Mucosa of stomach (tissue), 1 donor: ENCODE measurements around the gene SNN.

Source experiments
- H3K27me3 ChIP-seq: one replicate; pipeline ENCODE4 v1.7.0; 2013; ENCODE audit warnings: mild to moderate bottlenecking, low read length; ENCODE audit not compliant: control insufficient read depth, insufficient read depth
- H3K36me3 ChIP-seq: one replicate; pipeline ENCODE4 v1.7.0; 2013; ENCODE audit warnings: low read length; ENCODE audit not compliant: control insufficient read depth, insufficient read depth
- H3K4me1 ChIP-seq: one replicate; pipeline ENCODE4 v1.7.0; 2013; ENCODE audit warnings: mild to moderate bottlenecking, low read length; ENCODE audit not compliant: control insufficient read depth, insufficient read depth
- H3K4me3 ChIP-seq: one replicate; pipeline ENCODE4 v1.7.0; 2013; ENCODE audit warnings: low read length
- H3K9ac ChIP-seq: one replicate; pipeline ENCODE4 v1.7.0; 2013; ENCODE audit warnings: mild to moderate bottlenecking, low read length, moderate library complexity
- H3K9me3 ChIP-seq: one replicate; pipeline ENCODE4 v1.7.0; 2013; ENCODE audit warnings: mild to moderate bottlenecking, low read length, moderate library complexity; ENCODE audit not compliant: control insufficient read depth
- donor health status: Pancreatic carcinoma.

Gene SNN

DNA sequence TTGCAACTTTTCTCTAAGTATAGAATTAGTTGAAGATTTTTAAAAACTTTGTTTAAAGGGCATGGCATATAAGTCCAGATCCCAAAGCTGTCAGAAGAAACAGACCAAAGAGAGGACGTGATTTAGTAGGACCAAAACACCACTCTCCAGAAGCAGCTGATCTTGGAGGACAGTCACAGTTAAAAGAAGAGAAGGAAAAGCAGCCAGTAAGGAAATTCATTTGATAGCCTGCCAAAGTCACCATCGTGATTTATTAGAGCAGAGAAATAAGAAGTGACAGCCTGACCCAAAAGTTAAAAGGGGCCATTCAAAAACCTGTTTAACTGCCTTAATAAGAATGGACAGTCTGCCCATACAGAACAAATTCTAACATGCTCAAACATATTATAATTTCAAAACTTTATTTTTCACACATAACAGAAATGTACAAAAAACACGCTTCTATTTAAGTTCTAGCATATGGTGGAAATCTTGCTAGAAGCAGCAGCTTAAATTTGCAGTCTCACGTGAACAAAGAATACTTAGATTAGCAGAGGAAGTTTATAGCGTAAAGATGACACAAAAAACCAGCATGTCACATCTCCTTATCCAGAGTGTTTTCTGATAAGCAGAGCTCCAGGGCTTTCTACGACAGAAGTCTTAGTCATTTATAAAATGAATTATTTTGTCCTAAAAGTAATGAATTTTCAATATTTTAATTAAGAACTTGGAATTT, 37.2 kb downstream of the SNN start:
- Histone ChIP-seq H3K36me3 (peaks cover 5% of the 10 kb centered on the region), H3K9me3 (no peaks in the 10 kb centered on the region), H3K27me3 (no peaks in the 10 kb centered on the region), H3K4me1 (peaks cover 4% of the 10 kb centered on the region), H3K4me3 (no peak overlapping the region), H3K9ac (no peak overlapping the region)

GRCh38 chr16:11706180-11706742, 38.0 kb downstream of the SNN start:
- Histone ChIP-seq H3K9ac (no peak overlapping the region), H3K4me1 (no peaks in the 10 kb centered on the region), H3K9me3 (no peaks in the 10 kb centered on the region), H3K27me3 (no peaks in the 10 kb centered on the region), H3K4me3 (no peak overlapping the region), H3K36me3 (peaks cover 4% of the 10 kb centered on the region)

GRCh38 chr16:11707679-11708197, 39.5 kb downstream of the SNN start:
- Histone ChIP-seq H3K9ac (no peak overlapping the region), H3K36me3 (no peaks in the 10 kb centered on the region), H3K9me3 (no peaks in the 10 kb centered on the region), H3K27me3 (no peaks in the 10 kb centered on the region), H3K4me1 (no peaks in the 10 kb centered on the region), H3K4me3 (no peak overlapping the region)

DNA sequence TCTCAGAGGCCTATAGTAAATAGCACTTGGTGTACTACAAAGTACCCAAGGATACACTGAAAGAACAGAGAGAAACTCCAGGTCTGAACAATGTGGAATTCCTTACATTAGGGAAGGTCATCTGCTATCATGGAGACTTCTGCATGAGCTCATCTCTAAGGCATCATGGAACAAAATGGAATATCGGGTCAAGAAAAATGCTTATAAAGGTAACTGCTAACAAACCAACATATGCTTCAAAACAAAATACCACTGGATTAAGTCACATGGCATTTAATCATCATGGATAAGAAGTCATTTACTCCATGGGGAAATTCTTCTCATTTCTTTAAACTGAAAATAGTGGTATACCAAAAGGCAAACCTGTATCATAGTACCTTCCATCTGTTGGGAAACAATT, 40.2 kb downstream of the SNN start:
- Histone ChIP-seq H3K4me1 (no peaks in the 10 kb centered on the region), H3K9me3 (no peaks in the 10 kb centered on the region), H3K27me3 (no peaks in the 10 kb centered on the region), H3K4me3 (no peak overlapping the region), H3K9ac (no peak overlapping the region), H3K36me3 (no peaks in the 10 kb centered on the region)

DNA sequence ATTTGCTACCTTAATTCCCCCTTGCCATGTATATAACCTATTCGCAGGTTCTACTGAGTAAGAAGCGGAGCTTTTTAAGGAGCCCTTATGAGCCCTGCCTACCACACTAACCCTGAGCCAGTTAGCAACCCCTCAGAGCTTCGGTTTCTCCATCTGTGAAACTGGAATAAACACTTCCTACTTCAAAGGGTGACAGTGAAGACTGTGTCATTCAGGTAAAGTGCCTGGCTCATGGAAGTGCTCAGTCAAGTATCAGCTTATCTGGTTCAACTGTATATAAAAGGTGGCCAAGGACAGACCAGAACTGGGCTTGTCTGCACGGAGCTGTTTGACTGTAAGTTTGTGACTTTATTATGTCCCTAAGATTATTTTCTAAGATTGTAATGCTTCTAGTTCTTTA, 43.4 kb downstream of the SNN start:
- Histone ChIP-seq H3K27me3 (no peaks in the 10 kb centered on the region), H3K4me3 (no peak overlapping the region), H3K9me3 (no peaks in the 10 kb centered on the region), H3K4me1 (peaks cover 15% of the 10 kb centered on the region), H3K36me3 (no peaks in the 10 kb centered on the region), H3K9ac (no peak overlapping the region)

DNA sequence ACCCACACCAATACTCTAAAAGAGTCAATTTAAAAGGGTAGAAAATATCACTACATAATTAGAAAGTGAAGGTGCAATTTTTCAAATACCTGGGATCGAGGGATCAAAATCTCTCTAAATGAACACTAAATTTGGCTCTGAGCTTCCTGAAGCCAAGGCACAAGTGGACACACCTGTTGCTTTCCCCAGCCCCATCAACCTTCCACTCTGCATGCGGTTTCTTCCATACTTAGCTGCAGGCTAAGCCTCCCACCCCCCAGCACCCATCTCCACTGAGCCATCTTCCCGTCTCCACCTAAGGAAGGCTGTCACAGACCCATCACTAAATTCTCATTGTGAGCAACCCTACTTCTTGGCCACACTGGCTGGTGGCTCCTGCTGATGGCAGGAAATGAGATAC, 43.9 kb downstream of the SNN start:
- no peaks in the 10 kb centered on the region for H3K9me3 ChIP-seq
- H3K27me3 ChIP-seq, result no peaks in the 10 kb centered on the region
- no peak overlapping the region for H3K9ac ChIP-seq
- peaks cover 15% of the 10 kb centered on the region for H3K4me1 ChIP-seq
- no peaks in the 10 kb centered on the region for H3K36me3 ChIP-seq
- H3K4me3 ChIP-seq, result no peak overlapping the region

GRCh38 chr16:11715246-11715947, 47.1 kb downstream of the SNN start:
- Histone ChIP-seq H3K4me1 (peaks cover 26% of the 10 kb centered on the region), H3K27me3 (no peaks in the 10 kb centered on the region), H3K9me3 (no peaks in the 10 kb centered on the region), H3K4me3 (no peak overlapping the region), H3K36me3 (peaks cover 4% of the 10 kb centered on the region), H3K9ac (no peak overlapping the region)

DNA sequence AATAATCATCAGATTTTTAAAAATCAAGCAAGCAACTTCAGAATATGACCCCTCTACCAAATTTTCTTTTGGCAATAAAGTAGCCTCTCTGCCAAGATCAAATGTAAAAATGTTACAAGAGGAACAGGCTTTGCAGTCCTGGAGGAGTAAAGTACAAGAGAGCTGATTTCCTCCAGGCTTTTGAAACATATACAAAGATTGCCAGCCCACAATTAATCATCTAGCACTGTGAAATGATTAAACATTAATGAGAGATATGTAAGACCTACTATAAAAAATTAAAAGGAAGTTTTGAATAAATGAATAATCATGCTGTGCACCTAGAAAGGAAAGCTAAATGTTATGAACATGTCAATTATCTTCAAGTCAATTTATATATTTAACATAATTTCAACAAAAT, 48.1 kb downstream of the SNN start:
- Histone ChIP-seq H3K4me1 (peaks cover 26% of the 10 kb centered on the region), H3K9ac (peak overlapping the region; percentile 24), H3K9me3 (no peaks in the 10 kb centered on the region), H3K27me3 (no peaks in the 10 kb centered on the region), H3K4me3 (no peak overlapping the region), H3K36me3 (peaks cover 4% of the 10 kb centered on the region)

DNA sequence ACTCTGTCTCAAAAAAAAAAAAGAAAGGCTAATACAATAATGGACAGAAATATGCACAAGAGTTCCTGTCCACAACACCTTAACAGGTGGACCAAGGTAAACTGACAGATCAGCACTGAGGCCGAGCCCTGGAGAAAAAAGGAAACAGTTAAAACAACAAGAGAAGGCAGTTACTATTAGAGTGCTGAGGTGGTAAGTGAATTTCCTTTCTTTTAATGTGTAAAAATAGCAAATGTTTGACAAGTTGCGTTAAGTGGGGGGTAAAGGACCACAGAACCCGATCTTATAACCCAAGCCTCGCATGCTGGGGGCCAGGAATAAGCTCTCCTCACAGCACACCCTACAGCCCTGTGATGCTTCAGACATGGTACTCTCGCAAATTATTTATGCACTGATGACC, 49.6 kb downstream of the SNN start:
- H3K9ac ChIP-seq, result no peak overlapping the region
- no peak overlapping the region for H3K4me3 ChIP-seq
- no peaks in the 10 kb centered on the region for H3K27me3 ChIP-seq
- no peaks in the 10 kb centered on the region for H3K9me3 ChIP-seq
- H3K4me1 ChIP-seq, result peaks cover 37% of the 10 kb centered on the region
- peaks cover 4% of the 10 kb centered on the region for H3K36me3 ChIP-seq

GRCh38 chr16:11719171-11719570, 50.9 kb downstream of the SNN start:
- Histone ChIP-seq H3K4me3 (no peak overlapping the region), H3K36me3 (peaks cover 4% of the 10 kb centered on the region), H3K9me3 (no peaks in the 10 kb centered on the region), H3K27me3 (no peaks in the 10 kb centered on the region), H3K4me1 (peaks cover 37% of the 10 kb centered on the region), H3K9ac (no peak overlapping the region)

- peaks cover 4% of the 10 kb centered on the region for H3K36me3 ChIP-seq
Observed at GRCh38 chr16:11719762-11720161, 51.5 kb downstream of the SNN start.

GRCh38 chr16:11721781-11722467, 53.7 kb downstream of the SNN start:
- Histone ChIP-seq H3K9me3 (no peaks in the 10 kb centered on the region), H3K4me1 (peaks cover 32% of the 10 kb centered on the region), H3K36me3 (peaks cover 10% of the 10 kb centered on the region), H3K9ac (no peak overlapping the region), H3K27me3 (no peaks in the 10 kb centered on the region), H3K4me3 (no peak overlapping the region)

More at GRCh38 chr16:11719762-11720161, 51.5 kb downstream of the SNN start:
- Histone ChIP-seq H3K4me3 (no peak overlapping the region), H3K9ac (no peak overlapping the region), H3K27me3 (no peaks in the 10 kb centered on the region), H3K4me1 (peaks cover 36% of the 10 kb centered on the region), H3K9me3 (no peaks in the 10 kb centered on the region)
